IPS-18c (cell line): ENCODE measurements around the gene CSNK1D.
A peak's percentile ranks its signal among the peaks of the same experiment; 100 is the strongest.

Experiments
- H3K4me3 ChIP-seq: 2 replicates; pipeline ENCODE4 v1.7.0; 2013; ENCODE audit warnings: low read depth, mild to moderate bottlenecking, low read length, moderate library complexity; ENCODE audit not compliant: insufficient read depth
- H3K9me3 ChIP-seq: one replicate; pipeline ENCODE4 v1.6.1; 2013; ENCODE audit warnings: mild to moderate bottlenecking, low read length, moderate library complexity; ENCODE audit not compliant: control insufficient read depth, insufficient read depth

The CSNK1D gene

DNA sequence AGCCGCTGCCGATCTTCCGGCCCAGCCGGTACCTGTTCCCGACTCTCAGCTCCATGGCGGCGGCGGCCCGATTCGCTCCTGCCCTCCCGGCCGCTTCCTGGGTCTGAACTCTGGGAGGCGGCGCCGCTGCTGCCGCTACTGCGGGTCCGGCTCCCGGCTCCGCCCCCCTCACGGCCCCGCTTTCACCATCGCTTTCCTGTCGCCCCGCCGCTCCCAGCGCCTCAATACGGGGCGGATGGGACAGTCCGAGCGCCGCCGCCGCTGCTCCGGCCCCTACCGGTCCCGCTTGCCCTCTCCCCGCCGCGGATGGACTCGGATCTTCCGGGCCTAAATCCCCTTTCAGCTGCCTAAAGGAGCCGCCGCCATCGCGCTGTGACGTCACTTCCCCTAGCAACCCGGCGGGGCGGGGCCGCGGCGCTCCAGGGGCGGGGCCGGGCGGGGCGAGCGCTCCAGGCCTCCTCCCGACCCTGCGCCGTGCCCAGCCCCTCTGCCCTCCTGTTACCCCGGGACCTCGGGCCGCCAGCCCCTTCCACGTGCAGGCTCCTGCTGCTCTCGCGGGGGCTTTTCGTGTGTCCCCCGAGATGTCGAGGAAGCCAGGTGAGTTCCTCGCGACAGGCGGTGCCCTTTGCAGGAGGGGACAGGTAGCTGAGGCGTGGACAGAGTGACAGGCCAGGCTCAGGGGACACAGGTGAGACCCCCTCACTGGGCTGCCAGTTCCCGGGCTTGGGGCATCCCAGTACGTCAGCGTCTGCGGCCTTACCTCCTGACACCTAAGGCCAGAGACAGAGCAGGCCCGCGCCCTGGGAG is at the start of gene CSNK1D:
CSNK1D (minus strand) TSS at position 374 of the 807 bp plus-strand sequence; CDS start at position 55, 319 bp downstream.
- no peaks in the 10 kb centered on the region for H3K9me3 ChIP-seq
- H3K4me3 ChIP-seq, result peak within 1 kb of the TSS; percentile 75

DNA sequence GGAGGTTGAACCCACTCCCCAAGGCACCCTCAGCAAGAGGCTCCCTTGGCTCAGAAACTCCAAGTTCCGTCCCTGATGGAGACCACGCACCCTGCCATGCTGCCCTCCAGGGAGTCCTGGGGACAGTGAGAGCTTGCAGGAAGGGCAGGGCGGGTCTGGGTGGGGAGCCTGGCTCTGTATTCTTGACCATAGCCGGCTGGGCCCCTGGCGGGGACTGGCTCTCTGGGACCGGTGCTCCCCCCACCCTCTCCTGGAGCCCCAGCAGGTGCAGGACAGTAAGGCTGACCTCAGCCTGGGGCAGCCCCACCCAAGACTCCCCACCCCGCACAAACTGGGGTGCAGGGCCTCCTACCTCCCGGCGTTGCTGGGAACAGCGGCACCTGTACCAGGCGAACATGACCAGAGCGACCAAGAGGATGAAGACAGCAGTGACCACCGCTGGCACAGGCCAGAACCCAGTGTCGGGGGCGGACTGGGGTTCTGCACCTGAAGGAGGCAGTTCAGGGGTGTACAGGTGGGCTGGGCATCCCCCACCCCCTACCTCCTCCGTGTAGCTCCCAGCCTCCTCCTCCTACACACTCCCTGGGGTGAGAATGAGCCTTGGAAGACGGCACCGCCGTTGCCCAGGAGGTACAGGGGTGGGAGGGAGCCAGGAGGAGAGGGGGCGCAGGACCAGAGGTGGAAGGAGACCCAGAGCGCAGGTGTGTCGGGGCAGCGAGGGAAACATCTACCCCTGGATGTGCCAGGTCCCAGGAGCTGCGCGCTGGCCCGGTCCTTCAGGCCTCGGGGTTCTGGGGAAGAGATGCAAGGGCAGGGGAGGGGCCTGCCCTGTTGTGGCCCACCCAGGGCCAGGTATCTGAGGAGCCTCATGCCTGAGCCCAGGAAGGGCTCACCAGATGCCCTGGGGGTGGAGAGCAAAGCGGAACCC is 49.3 kb upstream of the CSNK1D start:
- Histone ChIP-seq H3K9me3 (no peaks in the 10 kb centered on the region), H3K4me3 (no peak overlapping the region)

DNA sequence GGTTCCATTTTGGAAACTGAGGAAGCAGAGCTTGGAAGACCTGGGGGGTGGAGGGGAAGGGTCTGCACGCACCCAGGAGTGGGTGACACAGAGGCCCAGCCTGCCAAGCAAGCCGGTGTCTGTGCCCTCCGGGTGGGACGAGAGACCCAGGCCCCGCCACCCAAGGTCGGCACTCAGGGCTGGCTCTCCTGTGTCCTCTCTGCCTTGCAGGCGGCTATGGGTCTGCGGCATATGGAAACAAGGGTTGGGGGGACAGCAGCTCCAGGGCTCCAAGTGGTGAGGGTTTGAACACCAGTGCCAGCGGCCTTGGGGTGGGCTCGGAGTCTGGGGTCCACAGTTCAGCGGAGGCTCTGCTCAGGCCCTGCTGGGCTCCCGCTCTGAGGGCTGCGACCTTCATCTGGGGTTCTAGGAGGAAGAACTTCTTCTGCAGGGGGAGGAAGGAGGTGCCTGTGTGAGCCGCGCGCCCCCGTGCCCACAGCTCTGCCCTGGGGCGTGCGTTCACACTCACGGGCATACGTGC is 48.5 kb upstream of the CSNK1D start:
- H3K4me3 ChIP-seq, result no peak overlapping the region
- H3K9me3 ChIP-seq, result no peaks in the 10 kb centered on the region

DNA sequence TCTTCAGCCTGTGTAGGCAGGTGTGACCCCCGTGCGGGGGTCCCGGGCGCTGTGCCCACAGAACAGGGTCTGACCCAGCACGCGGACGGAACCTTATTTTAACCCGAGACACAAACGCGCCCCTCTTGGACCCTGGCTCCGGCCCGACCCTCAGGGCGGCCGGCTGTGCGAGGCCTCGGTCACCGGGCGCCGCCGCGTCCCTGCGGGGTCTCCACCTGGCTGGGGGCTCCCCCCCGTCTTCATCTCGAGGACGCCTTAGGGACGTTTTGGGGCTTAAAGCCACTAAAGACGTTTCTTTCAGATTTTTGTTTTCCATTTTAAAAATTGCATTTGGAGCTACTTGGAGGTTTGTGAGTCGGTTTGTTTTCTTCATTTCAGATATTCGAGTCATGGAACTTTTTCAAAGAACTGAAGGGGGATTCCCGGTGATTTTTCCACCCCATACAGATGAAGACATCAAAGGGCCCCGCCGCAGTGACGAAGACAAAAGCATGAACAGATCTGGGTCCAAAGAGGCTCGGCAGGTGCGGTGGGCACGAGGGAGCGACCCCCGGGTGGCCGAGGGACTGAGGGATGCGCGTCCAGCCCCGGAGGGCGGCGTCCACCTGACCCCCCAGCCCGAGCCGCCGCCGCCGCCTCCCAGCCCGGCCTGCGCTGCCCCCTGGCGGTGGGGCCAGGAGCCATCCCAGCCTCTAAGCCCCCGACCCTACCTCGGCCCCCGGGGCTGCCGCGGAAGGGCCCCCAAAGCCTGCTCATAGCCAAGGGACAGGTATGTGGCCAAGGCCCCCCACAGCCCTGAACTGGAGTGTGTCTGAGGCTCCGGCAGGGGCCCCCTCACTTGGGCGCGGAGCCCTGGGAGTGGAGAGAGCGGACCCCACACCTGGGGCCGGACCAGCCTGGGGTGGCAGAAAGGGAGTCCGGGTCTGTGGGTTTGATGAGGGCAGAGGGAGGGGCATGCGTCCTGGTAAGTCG is 47.7 kb upstream of the CSNK1D start:
- Histone ChIP-seq H3K4me3 (no peak overlapping the region), H3K9me3 (no peaks in the 10 kb centered on the region)

DNA sequence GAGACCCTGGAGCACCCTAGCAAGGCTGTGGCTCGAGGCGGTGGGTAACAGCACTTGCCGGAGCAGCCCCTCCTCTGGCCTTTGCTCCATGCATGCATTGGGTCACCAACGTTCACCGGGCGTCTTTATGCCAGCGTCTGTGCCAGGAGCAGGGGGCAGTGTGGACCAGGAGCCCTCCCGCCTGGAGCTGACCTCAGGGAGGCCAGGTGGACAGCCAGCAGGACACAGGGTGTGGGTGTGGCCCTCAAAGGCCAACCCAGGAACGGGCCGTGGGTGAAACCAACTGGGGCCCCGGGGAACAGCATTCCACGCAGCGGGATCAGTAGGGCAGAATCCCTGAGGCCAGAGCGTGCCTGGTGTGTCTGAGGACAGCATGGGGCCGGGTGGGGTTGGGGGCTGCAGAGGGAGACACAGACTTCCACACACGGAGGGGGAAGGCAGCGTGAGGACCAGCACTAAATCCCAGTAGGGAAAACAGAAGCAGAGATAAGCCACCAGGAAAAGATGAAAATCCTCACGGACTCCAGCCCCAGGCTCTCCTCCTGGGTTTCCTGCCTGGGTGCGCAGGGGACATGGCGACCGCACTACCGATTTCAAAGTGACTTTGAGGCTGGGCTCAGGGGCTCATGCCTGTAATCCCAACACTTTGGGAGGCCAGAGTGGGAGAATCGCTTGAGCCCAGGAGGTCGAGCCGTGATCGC is 46.8 kb upstream of the CSNK1D start:
- H3K4me3 ChIP-seq, result no peak overlapping the region
- H3K9me3 ChIP-seq, result no peaks in the 10 kb centered on the region

DNA sequence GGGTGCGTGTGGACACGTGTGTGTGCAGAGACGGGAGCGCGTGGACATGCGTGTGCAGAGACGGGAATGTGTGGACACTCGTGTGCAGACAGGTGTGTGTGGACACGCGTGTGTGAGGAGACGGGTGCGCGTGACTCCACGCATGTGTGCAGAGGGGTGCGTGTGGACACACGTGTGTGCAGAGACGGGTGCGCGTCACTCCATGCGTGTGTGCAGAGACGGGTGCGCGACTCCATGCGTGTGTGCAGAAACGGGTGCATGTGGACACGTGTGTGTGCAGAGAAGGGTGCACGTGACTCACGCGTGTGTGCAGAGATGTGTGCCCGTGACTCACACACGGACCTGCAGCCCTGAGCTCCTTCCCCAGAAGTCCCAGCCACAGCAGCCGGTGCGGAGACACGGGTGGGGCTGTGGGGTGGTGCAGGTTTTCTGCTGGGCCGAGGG is 46.1 kb upstream of the CSNK1D start:
- no peak overlapping the region for H3K4me3 ChIP-seq
- H3K9me3 ChIP-seq, result no peaks in the 10 kb centered on the region

DNA sequence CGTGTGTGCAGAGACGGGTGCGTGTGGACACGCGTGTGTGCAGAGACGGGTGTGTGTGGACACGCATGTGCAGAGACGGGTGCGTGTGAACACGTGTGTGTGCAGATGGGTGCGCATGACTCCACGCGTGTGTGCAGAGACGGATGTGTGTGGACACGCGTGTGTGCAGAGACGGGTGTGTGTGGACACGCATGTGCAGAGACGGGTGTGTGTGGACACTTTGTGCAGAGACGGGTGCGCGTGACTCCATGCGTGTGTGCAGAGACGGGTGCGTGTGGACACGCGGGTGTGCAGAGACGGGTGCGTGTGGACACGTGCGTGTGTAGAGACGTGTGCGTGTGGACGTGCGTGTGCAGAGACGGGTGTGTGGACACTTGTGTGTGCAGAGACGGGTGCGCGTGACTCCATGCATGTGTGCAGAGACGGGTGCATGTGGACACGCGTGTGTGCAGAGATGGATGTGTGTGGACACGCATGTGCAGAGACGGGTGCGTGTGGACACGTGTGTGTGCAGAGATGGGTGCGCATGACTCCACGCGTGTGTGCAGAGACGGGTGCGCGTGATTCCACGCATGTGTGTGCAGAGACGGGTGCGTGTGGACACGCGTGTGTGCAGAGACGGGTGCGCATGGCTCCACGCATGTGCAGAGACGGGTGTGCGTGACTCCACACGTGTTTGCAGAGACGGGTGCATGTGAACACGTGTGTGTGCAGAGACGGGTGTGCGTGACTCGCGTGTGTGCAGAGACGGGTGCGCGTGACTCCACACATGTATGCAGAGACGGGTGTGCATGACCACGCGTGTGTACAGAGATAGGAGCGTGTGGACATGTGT is 45.5 kb upstream of the CSNK1D start:
- Histone ChIP-seq H3K4me3 (no peak overlapping the region), H3K9me3 (no peaks in the 10 kb centered on the region)

DNA sequence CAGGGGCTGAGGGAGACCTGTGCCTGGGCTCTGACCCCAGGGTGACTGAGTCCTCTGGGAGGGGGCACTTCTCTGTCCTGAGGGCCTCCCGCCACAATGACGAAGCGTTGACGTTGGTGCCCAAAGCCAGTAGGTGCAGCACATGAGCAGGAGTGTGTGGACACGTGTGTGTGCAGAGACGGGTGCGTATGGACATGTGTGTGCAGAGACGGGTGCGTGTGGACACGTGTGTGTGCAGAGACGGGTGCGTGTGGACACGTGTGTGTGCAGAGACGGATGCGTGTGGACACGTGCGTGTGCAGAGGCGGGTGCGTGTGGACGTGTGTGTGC is 44.6 kb upstream of the CSNK1D start:
- Histone ChIP-seq H3K4me3 (no peak overlapping the region), H3K9me3 (no peaks in the 10 kb centered on the region)

DNA sequence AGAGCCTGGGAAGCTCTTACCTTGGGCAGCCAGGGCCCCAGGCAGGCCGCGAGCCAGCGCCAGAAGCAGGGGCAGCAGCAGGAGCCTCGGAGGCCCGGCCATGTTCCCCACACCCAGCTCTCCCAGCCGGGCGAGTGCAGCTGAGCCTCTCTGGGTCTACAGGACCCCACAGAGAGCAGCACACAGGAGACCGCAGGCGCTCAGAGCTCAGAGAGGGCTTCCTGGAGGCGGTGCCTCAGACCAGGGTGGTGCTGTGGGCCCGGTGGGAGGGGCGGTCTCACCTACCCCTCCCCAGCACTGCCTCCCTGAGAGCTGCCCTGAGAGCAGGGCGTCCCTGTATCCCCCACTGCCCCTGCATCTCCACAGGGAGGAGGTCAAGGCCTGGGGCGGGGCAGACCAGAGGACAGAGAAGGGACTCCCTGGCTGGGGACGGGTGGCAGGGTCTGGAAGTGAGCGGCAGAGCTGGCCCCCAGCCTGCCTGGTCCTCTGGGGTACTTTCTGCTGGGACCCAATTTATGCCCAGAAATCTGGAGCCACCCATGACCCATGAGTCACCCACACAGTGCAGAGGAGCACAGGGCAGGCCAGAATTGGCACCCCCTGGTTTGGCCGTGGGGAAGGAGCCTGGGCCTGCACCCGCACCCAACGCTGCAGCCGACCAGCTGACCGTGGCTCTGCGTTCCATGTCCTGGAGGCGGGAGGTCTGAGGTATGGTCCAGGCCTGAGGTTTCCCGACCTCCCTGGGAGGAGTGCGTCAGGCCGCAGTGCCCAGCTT is 44.1 kb upstream of the CSNK1D start, which contains the start of gene CD7:
CD7 (minus strand) TSS at position 215 of the 775 bp plus-strand sequence; CDS start at position 102, 113 bp downstream.
- Histone ChIP-seq H3K9me3 (no peaks in the 10 kb centered on the region), H3K4me3 (no peak within 1 kb of the TSS)

DNA sequence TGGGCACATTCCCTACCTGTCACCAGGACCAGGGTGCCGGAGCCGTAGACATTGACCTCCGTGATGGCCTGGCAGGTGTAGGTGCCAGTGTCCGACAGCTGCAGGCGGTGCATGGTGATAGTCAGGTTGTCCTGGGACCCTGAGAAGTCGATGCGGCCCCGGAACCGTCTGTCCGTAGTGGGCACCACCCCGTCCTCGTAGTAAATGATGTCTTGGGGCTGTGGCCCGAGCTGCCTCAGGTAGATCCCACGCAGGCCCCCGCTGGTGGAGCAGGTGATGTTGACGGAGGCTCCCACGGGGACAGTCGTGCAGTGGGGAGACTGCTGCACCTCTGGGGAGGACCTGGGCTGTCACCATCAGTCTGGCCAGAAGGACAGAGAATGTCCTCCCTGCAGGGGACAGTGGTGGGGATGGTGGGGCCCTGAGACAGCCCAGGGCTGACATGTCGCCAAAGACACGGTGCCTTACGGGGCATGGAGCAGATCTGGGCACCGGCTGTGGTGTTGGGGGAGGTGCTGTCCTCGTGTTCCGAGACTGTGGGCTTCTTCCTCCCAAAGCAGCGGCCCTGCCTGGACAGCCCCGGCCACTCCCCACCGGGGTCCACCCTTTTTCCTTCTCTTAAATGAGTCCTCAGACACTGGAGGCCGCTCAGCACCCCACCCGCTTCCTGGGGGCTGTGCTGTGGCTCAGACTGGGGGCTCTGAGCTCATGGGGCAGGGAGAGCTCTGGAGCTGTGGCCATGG is 43.3 kb upstream of the CSNK1D start:
- no peaks in the 10 kb centered on the region for H3K9me3 ChIP-seq

DNA sequence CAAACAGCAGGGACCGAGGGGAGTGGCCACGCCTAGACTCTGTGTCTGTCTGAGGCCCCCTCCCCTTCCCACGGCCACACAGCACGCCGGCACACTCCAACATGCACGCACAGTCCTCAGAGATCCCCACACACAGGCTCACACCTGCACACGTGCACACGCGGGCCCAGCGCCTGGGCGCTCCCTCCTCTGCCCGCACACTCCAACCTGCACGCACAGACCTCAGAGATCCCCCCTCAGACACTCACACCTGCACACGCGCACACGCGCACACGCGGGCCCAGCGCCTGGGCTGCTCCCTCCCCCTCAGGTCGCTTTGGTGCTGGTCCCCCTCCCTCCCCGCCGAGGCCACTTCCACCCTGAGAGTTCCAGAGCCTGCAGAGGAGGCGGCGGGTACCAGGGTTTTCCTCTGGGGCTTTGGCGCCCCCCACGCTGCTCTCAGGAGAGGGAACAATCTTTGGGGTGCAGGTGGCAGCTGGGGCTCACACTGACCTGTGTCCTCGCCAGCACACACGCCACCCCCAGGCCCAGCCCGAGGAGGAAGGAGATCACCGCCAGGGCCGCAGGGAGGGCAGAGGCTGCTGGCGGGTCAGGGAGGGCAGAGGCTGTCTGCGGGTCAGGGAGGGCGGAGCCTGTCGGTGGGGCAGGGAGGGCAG is 42.3 kb upstream of the CSNK1D start:
- H3K9me3 ChIP-seq, result no peaks in the 10 kb centered on the region
- no peak overlapping the region for H3K4me3 ChIP-seq

More for the DNA sequence above, 43.3 kb upstream of the CSNK1D start:
- no peak overlapping the region for H3K4me3 ChIP-seq

DNA sequence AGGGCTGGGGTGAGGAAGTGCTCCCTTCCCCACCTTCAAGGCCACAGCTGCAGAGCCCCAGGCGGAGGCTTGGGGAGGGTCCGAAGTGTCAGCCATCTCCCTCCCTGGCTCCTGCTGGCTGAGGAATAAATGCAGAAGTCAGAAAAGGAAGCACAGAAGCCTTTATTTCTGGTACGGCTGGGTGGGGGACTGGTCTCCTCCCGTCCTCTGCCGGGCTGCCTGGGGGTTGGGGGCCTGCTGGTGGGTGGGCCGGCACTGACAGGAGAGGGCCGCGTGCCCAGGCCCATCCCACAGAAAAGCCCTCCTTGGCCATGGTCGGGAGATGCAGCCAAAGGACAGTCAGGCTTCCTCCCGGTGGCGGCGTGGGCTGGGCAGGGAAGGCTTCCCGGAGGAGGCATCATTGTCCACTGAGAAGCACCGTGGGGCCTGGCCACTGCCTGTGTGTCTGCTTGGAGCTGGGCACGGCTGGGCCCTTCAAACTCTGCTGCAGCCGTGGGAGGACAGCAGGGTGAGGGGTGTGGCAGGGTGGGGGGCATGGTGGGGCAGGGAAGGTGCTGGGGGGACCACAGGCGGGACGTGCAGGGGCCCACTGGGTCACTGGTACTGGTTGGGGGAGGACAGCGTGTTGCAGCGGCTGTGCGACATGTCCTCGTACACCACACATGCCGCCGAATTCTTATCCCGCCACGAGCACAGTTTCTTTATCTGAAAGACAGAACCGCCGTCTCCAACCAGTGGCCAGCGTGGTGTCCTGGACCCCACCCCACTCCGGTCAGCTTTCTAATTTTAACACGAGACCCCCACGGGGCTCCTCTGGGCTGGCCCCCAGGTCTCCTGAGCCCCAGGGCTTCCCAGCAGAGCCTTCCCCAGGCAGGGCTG is 41.5 kb upstream of the CSNK1D start:
- no peak overlapping the region for H3K4me3 ChIP-seq

More for the DNA sequence above, 41.5 kb upstream of the CSNK1D start:
- H3K9me3 ChIP-seq, result no peaks in the 10 kb centered on the region
